Lung (tissue), 12 donors: Measurements from ENCODE around the gene OSBPL6. TPM values are rescaled to one million over a fixed set of nuclear protein-coding genes. Genes with fewer than 3 reads are reported as not detected.

Experiments
- ATAC-seq: fragments of 200-7000 bp; cut with Tn5 transposase; one replicate; pipeline ENCODE4 v1.9.1; 2020; ENCODE audit warnings: moderate number of reproducible peaks; ENCODE audit not compliant: insufficient read depth, low FRiP score
- DNase-seq, 3 donors: peaks; one replicate each; pipeline ENCODE4 v3.0.0-alpha.2; 2013 to 2017
- H3K27ac ChIP-seq, 2 donors: one replicate each; pipeline ENCODE4 v1.5.1; 2013; ENCODE audit warnings: mild to moderate bottlenecking in 2 of 2, moderate library complexity in 2 of 2, control low read depth in 1 of 2, inconsistent platforms in 1 of 2, low read depth in 1 of 2, low read length in 1 of 2
- H3K27me3 ChIP-seq, 3 donors: one replicate each; pipeline ENCODE4 v1.5.1; 2013; ENCODE audit warnings: low read length in 2 of 3; ENCODE audit not compliant: control insufficient read depth in 3 of 3, insufficient read depth in 3 of 3
- H3K36me3 ChIP-seq, 4 donors: one replicate each; pipeline ENCODE4 v1.5.1; 2013; ENCODE audit warnings: low read length in 4 of 4, mild to moderate bottlenecking in 1 of 4, moderate library complexity in 1 of 4; ENCODE audit not compliant: control insufficient read depth in 4 of 4, insufficient read depth in 4 of 4
- H3K4me1 ChIP-seq, 5 donors: one replicate each; pipeline ENCODE4 v1.5.1; 2013; ENCODE audit warnings: low read length in 5 of 5, mild to moderate bottlenecking in 2 of 5, moderate library complexity in 1 of 5; ENCODE audit not compliant: control insufficient read depth in 5 of 5, insufficient read depth in 5 of 5
- H3K4me3 ChIP-seq: one replicate; pipeline ENCODE4 v1.5.1; 2013; ENCODE audit warnings: mild to moderate bottlenecking, control low read depth, moderate library complexity
- H3K9ac ChIP-seq, 2 donors: one replicate each; pipeline ENCODE4 v1.5.1; 2013; ENCODE audit warnings: low read length in 2 of 2, control low read depth in 1 of 2; ENCODE audit not compliant: insufficient read depth in 1 of 2
- H3K9me3 ChIP-seq, 4 donors: one replicate each; pipeline ENCODE4 v1.5.1; 2013; ENCODE audit warnings: low read length in 3 of 4, mild to moderate bottlenecking in 1 of 4, moderate library complexity in 1 of 4; ENCODE audit not compliant: control insufficient read depth in 4 of 4, insufficient read depth in 3 of 4
- WGBS, 2 donors: extraction: QIAGEN DNeasy Blood & Tissue Kit; methylation state at CpG; one replicate each; pipeline ENCODE4 v1.1.7; 2013; 5-methylcytosine and 5-hydroxymethylcytosine counted together
- polyA plus RNA-seq, 2 donors: library from polyadenylated mRNA; stranded (reverse); fragments of 200-250 nt; gene quantifications; one replicate each; pipeline ENCODE4 v1.2.1, GENCODE V29; 2013
- total RNA-seq, 2 donors: library from RNA; depleted of rRNA in 1 of 2; stranded (reverse); fragments of >200 nt in 1 of 2; gene quantifications; one replicate each; pipeline ENCODE4 v1.2.1, GENCODE V29; 2014 to 2021
- TF ChIP-seq, protein P1 (sequence below): IDR thresholded peaks from 2 replicates; pipeline ENCODE4 v1.5.1; 2012; ENCODE audit warnings: mild to moderate bottlenecking; ENCODE audit errors: control extremely low read depth, extremely low read depth
- donor health status: control.
- donor health status: control.
- donor health status: Bipolar disorder and iron deficiency.
- donor health status: healthy.
- donor health status: DM: yes; HTN: yes; CAD: no.

The OSBPL6 gene
- total and polyA plus RNA-seq, 4 donors = 1.9 to 23.5 (median 7.8) TPM

DNA sequence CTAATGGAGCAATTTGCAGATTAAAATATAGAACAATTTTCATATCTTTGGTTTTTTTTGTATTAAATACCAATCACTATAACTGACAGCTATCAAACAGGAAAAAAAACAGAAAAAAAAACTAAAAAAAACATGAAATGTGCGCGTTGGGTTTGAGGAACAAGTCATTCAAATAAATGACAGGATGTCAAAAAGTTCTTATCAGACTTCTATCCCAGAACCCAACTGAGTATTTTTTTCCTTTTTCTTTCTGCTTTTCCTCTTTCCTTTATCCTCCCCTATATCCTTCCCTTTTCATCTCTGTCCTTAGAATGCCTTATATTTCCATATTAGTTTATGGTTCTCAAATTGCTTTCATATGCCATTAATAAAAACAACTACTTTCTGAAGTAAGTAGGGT, 242.3 kb downstream of the OSBPL6 start:
- Histone ChIP-seq H3K27ac (no peak overlapping the region), H3K4me3 (no peak overlapping the region), H3K36me3 (peaks cover 16 to 62% (median 37%) of the 10 kb centered on the region in 4 donors), H3K9ac (no peak overlapping the region), H3K9me3 (no peaks in the 10 kb centered on the region), H3K27me3 (no peaks in the 10 kb centered on the region), H3K4me1 (peaks cover 0 to 3% (median 0%) of the 10 kb centered on the region in 5 donors)
- WGBS, 2 donors = 85 to 86% methylated on average over 2 of the region's 2 CpGs
- DNase-seq (no peak), ATAC-seq (no peak)
- TF ChIP-seq, protein P1, sequence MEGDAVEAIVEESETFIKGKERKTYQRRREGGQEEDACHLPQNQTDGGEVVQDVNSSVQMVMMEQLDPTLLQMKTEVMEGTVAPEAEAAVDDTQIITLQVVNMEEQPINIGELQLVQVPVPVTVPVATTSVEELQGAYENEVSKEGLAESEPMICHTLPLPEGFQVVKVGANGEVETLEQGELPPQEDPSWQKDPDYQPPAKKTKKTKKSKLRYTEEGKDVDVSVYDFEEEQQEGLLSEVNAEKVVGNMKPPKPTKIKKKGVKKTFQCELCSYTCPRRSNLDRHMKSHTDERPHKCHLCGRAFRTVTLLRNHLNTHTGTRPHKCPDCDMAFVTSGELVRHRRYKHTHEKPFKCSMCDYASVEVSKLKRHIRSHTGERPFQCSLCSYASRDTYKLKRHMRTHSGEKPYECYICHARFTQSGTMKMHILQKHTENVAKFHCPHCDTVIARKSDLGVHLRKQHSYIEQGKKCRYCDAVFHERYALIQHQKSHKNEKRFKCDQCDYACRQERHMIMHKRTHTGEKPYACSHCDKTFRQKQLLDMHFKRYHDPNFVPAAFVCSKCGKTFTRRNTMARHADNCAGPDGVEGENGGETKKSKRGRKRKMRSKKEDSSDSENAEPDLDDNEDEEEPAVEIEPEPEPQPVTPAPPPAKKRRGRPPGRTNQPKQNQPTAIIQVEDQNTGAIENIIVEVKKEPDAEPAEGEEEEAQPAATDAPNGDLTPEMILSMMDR = no peak

DNA sequence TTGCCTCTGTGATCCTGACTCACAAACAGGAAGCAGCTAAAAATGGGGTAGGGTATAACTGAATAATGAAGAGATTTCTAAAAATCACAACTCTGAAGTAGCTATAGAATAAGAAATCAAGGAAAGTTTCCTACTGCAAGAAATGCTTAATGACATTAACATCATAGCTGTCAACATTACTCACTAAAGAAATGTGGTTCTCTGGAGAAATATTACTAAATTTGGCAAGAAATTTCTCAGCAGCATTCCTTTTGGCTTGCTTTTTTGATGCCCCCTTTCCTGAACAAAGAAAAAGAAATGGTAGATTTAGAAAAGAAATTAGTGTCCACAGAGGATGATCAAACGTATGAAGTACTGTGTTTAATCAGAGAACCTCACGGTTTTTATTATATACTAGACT, 247.1 kb downstream of the OSBPL6 start:
- no peak overlapping the region for H3K4me3 ChIP-seq
- no peaks in the 10 kb centered on the region for H3K4me1 ChIP-seq
- no peak overlapping the region for H3K9ac ChIP-seq
- no peaks in the 10 kb centered on the region for H3K27me3 ChIP-seq
- H3K36me3 ChIP-seq = peaks cover 15 to 53% (median 29%) of the 10 kb centered on the region in 4 donors
- H3K9me3 ChIP-seq = no peaks in the 10 kb centered on the region
- no peak overlapping the region for H3K27ac ChIP-seq
- ATAC-seq (no peak), DNase-seq (no peak)
- TF ChIP-seq, protein P1 = no peak
- 92 to 96% methylated on average over 2 of the region's 2 CpGs for WGBS, 2 donors

DNA sequence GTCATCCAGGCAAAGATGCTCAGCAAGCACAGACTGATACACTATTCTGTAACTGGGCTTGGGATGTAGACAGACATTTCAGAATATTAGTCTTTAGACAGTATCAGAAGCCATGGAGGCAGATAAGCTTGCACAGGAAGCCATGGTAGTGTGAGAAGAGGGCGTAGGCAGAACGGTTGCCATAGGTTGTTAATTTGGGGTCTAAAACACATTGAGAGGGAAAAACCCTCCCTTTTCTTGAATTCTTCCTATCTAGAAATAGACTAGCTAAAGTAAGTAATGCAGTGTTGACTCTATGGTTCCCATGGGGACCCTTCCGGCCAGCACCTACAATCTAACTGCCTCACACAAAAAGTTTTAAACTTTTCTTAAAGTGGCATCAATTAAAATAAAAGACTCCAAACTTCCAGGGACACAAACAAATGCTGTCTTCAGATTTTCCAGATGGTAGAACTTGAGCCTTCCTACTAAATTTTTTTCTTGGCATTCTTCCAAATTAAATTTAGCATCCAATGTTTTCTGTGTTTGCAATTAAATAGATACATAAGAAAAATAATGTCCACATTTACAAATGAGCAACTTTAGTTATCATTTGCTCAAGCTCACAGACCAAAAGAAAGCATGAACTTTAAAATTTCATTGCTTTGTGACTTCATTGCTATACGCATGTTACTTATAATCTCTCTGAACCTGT, 254.8 kb downstream of the OSBPL6 start:
- peak in 2 of 3 donors; percentile 27 to 37 for DNase-seq
- no peaks in the 10 kb centered on the region for H3K9me3 ChIP-seq
- no peak overlapping the region for H3K9ac ChIP-seq
- H3K36me3 ChIP-seq = peaks cover 0 to 23% (median 13%) of the 10 kb centered on the region in 4 donors
- H3K4me1 ChIP-seq = peaks cover 4 to 32% (median 13%) of the 10 kb centered on the region in 5 donors
- H3K4me3 ChIP-seq = no peak overlapping the region
- TF ChIP-seq, protein P1 = no peak
- no peak for ATAC-seq
- WGBS, 2 donors = 75 to 79% methylated on average over 4 of the region's 4 CpGs
- peak overlapping the region in 1 of 2 donors; percentile 44 for H3K27ac ChIP-seq
- H3K27me3 ChIP-seq = no peaks in the 10 kb centered on the region
